ENCODE results near the gene ARNT2.

The ARNT2 gene

GRCh38 chr15:80466543-80466942, 62.4 kb downstream of the ARNT2 start:
- no peak for DNase-seq (ENCODE audit: low read depth)

- DNase-seq (ENCODE audit: low read depth) = no peak
These were observed 63.1 kb downstream of the ARNT2 start for GRCh38 chr15:80467311-80467714.

- DNase-seq (ENCODE audit: low read depth) = no peak
These were observed 64.6 kb downstream of the ARNT2 start for GRCh38 chr15:80468796-80469195.

GRCh38 chr15:80471881-80472280, 67.7 kb downstream of the ARNT2 start:
- DNase-seq (ENCODE audit: low read depth) = no peak

GRCh38 chr15:80473286-80474223, 69.4 kb downstream of the ARNT2 start:
- DNase-seq (ENCODE audit: low read depth) = no peak

DNA sequence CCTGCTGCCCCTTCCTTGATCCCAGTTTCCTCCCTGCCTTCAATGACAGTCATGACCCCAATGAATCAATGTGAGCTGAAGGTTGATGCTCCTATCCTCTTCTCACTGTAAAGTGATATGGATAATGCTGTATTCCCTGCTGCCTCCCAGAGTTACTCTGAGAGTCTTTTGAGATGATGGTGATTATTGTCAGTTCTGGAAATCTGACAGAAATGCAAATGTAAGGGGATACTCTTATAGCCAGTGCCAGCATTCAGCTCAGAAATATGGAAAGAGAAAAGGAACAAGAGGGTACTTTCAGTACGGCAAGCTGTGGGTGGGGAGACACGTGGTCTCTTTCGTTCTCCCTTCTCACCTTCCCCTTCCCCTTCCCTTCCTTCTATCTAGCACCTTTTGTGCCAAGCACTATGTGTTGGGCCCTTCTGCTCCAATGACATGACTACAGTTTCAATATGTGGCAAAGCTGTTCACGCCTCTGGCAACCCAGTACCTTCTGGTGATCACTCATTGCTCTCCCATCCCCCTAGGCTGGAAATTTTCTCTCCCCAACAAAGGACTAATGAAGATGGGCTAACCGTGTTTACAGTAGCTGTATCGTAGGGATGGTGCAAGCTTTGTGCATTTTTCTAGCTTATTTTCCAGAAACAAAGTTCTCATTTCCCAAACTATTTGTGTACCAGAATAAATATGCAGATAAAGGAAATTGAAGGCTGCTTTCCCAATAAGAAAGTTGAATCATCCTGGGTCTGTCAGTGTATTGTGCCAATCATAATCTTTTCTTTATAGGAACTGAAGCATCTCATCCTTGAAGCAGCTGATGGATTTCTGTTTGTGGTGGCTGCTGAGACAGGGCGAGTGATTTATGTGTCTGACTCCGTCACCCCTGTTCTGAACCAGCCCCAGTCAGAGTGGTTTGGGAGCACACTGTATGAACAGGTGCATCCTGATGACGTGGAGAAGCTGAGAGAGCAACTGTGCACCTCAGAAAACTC, 70.3 kb downstream of the ARNT2 start:
- DNase-seq (ENCODE audit: low read depth) = no peak

GRCh38 chr15:80475572-80475971, 71.4 kb downstream of the ARNT2 start:
- DNase-seq (ENCODE audit: low read depth) = no peak

GRCh38 chr15:80476036-80476435, 71.9 kb downstream of the ARNT2 start:
- no peak for DNase-seq (ENCODE audit: low read depth)

DNA sequence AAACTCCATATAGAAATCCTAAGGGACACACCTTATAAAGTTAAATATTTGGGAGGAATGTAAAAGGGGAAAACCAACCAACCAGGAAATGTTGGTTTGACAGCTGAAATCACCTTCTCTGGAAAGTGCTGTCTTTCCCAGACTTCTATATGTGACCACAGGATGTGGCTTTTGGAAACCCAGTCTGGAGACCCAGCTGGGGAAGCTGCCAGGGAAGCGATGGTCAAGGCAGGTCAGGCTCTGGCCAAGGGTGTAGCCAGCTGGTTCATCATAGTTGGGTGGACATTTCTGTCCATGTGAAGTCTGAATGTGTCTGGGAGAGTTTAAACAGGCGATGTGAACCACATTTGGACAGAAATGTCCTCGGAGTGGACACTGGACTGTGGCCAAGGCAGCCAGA, 73.9 kb downstream of the ARNT2 start:
- no peak for DNase-seq (ENCODE audit: low read depth)

GRCh38 chr15:80479191-80479590, 75.0 kb downstream of the ARNT2 start:
- DNase-seq (ENCODE audit: low read depth) = no peak

- no peak for DNase-seq (ENCODE audit: low read depth)
These were observed 76.1 kb downstream of the ARNT2 start for GRCh38 chr15:80480171-80480811.

DNA sequence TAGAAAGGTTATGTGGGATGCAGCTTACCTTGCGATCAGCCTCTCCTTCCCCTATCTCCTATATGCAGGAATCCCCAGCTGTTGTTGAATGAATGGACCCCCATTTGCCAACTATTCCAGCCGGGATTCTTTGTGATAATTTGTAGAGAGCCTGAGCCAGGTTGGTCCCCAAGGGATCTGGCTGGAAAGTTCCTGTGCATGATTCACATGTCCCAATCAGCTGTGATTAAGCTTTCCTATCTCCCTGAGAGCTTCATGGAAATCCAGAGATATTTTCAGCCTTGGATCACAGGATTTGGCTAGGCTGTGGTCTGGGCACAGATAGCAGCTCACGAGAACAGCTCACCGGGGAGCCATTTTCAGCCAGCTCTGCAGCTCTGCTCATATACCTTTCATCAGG, 76.7 kb downstream of the ARNT2 start:
- no peak for DNase-seq (ENCODE audit: low read depth)

DNA sequence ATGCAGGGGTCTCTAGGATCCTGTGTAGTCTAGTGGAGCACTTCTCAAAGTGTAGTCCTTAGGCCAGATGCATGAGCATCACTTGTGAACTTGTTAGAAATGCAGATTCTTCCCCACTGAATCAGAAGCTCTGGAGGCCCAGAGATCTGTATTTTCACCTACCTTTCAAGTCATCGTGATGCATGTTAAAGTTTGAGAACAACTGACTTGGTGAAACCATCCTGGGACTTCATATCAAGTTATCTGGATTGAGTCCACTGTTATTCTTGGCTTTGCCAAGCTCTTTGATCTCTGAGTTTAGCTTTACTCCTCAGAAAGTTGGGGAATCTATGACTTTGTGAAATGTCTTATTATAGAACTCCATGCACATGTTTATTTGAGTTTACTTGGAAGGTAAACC, 78.5 kb downstream of the ARNT2 start:
- no peak for DNase-seq (ENCODE audit: low read depth)

- DNase-seq (ENCODE audit: low read depth) = no peak
These were observed 79.6 kb downstream of the ARNT2 start for GRCh38 chr15:80483725-80484161.

GRCh38 chr15:80484333-80484864, 80.2 kb downstream of the ARNT2 start:
- DNase-seq (ENCODE audit: low read depth) = no peak

- DNase-seq (ENCODE audit: low read depth) = no peak
These were observed 81.4 kb downstream of the ARNT2 start for GRCh38 chr15:80485370-80486164.

DNA sequence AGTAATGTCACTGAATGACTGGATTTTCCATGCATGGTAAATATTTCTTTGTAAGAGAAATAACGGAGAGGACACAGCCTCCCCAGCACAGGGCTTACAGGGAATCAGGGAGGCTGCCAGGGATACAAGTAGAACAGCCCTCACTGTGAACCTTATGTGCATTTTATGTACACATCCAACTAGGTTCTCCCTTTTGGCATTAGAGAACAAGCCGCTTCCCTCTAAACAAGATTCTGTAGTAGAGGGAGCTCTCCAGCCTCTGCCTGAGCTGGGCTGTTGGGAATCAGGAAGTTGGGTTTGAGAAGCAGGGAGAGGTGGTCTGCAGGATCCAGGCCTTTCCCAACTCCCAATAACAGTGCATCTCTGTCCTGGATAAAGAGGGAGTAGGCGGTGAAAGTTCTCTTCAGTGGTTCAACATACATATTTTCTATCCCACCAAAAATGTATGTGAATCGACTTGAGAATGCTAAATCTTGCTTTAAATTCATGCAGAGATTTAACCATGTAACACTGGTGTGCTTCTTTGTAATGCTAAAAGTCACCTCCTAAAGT, 83.7 kb downstream of the ARNT2 start:
- no peak for DNase-seq (ENCODE audit: low read depth)

- no peak for DNase-seq (ENCODE audit: low read depth)
These were observed 84.9 kb downstream of the ARNT2 start for GRCh38 chr15:80489030-80489594.

DNA sequence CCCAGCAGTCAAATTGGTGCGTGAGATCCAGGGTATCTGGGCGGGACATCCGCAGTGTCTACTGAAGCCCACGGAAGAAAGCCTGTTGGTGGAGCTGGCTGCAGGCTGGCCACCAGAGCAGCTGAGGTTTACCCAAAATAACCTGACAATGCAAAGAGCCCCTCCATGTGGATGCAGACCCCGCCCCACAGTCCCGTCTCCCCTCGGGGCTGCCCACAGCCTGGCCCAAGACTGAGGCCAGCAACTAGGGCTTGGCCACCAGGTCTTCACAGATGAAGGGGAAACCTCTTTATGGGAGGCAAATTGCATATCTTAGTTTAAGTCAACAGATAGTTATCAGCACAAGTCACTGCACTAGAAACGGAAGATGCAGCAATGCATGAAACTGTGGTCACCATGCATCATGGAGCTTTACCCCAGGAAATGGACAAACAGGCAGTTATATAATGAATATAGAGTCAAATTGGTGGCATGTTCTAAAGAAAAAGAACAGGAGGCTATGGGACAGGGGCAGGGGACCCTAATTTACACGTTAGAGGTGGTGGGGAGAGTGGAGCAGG, 86.3 kb downstream of the ARNT2 start:
- no peak for DNase-seq (ENCODE audit: low read depth)
